ENCODE results near the gene EDEM1. TPM values are rescaled to one million over a fixed set of nuclear protein-coding genes. Genes with fewer than 3 reads are reported as not detected.
A peak's percentile ranks its signal among the peaks of the same experiment; 100 is the strongest.

EDEM1 gene
- total RNA-seq, 6 experiments from 2014 or later, result 40.6 to 92.7 (median 83.2) TPM

GRCh38 chr3:5160940-5161858, 26.3 kb upstream of the EDEM1 start:
- Histone ChIP-seq H3K9me3 (no peaks in the 10 kb centered on the region), H3K27ac (no peak overlapping the region), H3K4me1 (peaks cover 0 to 5% (median 0%) of the 10 kb centered on the region in 4 donors), H3K36me3 (no peaks in the 10 kb centered on the region), H3K27me3 (no peaks in the 10 kb centered on the region), H3K4me3 (no peak overlapping the region)
- TF ChIP-seq POLR2A (IDR thresholded peaks at IDR 0.05) (no peak), CTCF (IDR thresholded peaks at IDR 0.05) (no peak)
- ATAC-seq (peak in 1 of 4 donors; percentile 16), DNase-seq (no peak)
- 70% methylated on average over 3 of the region's 4 CpGs for WGBS (ENCODE audit: insufficient coverage, low coverage, low lambda C conversion rate, missing lambda C conversion rate)
- intact Hi-C loops (cut with DNase I), result no loop called here

GRCh38 chr3:5162102-5162501, 25.4 kb upstream of the EDEM1 start:
- ATAC-seq (peak in 1 of 4 donors; percentile 38), DNase-seq (no peak)
- 82% methylated on average over 1 of the region's 1 CpG for WGBS (ENCODE audit: insufficient coverage, low coverage, low lambda C conversion rate, missing lambda C conversion rate)
- H3K27me3 ChIP-seq, result no peaks in the 10 kb centered on the region
- TF ChIP-seq CTCF (IDR thresholded peaks at IDR 0.05) (no peak), POLR2A (IDR thresholded peaks at IDR 0.05) (no peak)
- no peak overlapping the region for H3K4me3 ChIP-seq
- H3K4me1 ChIP-seq, result peaks cover 0 to 5% (median 0%) of the 10 kb centered on the region in 4 donors
- no peak overlapping the region for H3K27ac ChIP-seq
- no peaks in the 10 kb centered on the region for H3K9me3 ChIP-seq
- no peaks in the 10 kb centered on the region for H3K36me3 ChIP-seq
- intact Hi-C loops (cut with DNase I), result no loop called here

- Histone ChIP-seq H3K27ac (no peak overlapping the region), H3K27me3 (no peaks in the 10 kb centered on the region), H3K4me1 (peaks cover 0 to 5% (median 0%) of the 10 kb centered on the region in 4 donors), H3K4me3 (no peak overlapping the region), H3K9me3 (no peaks in the 10 kb centered on the region), H3K36me3 (no peaks in the 10 kb centered on the region)
- intact Hi-C loops (cut with DNase I), result no loop called here
- WGBS (ENCODE audit: insufficient coverage, low coverage, low lambda C conversion rate, missing lambda C conversion rate), result 77% methylated on average over 4 of the region's 4 CpGs
- TF ChIP-seq POLR2A (IDR thresholded peaks at IDR 0.05), result no peak
- TF ChIP-seq CTCF (IDR thresholded peaks at IDR 0.05), result no peak
- ATAC-seq, result peak; percentile 32 to 52 (median 46)
- DNase-seq, result no peak
Observed at GRCh38 chr3:5165698-5166097, 21.8 kb upstream of the EDEM1 start.

- no peak for DNase-seq
- Histone ChIP-seq H3K4me1 (peaks cover 0 to 4% (median 0%) of the 10 kb centered on the region in 4 donors), H3K27me3 (no peaks in the 10 kb centered on the region), H3K27ac (no peak overlapping the region), H3K9me3 (no peaks in the 10 kb centered on the region), H3K4me3 (no peak overlapping the region), H3K36me3 (peaks cover 0 to 6% (median under 1%) of the 10 kb centered on the region in 4 donors)
- WGBS (ENCODE audit: insufficient coverage, low coverage, low lambda C conversion rate, missing lambda C conversion rate), result 61% methylated on average over 2 of the region's 2 CpGs
- no peak for ATAC-seq
- TF ChIP-seq CTCF (IDR thresholded peaks at IDR 0.05) (no peak), POLR2A (IDR thresholded peaks at IDR 0.05) (no peak)
- intact Hi-C loops (cut with DNase I), result no loop called here
Observed at GRCh38 chr3:5166846-5167245, 20.7 kb upstream of the EDEM1 start.

Measured in right lobe of liver (tissue), 6 donors.